ENCODE data around the gene PGLYRP4. TPM values are rescaled to one million over a fixed set of nuclear protein-coding genes. Genes with fewer than 3 reads are reported as not detected.

Gene PGLYRP4
- total RNA-seq, 1 experiment from 2014 or later = 0.38 TPM

DNA sequence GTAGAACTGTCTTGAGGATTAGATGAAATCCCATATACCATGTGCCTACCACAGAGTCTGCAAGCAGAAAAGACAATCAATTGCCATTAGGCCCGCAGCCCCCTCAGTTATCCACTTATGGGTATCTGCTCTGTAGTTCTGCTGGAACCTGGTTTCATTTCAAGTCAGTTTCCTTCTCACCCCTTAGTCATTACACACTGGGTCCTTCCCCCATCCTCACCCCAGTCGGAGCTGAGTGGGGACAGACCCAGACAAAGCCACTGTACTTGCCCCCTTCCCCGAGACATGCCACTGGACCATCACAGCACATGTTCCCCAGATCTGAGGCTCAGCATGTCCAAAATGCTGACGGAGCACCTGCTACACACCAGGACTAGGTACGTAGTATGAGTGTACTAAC is 57.1 kb downstream of the PGLYRP4 start:
- no peaks in the 10 kb centered on the region for H3K9me3 Mint-ChIP-seq (ENCODE audit: low read depth, unreplicated experiment)
- TF ChIP-seq, protein P1, sequence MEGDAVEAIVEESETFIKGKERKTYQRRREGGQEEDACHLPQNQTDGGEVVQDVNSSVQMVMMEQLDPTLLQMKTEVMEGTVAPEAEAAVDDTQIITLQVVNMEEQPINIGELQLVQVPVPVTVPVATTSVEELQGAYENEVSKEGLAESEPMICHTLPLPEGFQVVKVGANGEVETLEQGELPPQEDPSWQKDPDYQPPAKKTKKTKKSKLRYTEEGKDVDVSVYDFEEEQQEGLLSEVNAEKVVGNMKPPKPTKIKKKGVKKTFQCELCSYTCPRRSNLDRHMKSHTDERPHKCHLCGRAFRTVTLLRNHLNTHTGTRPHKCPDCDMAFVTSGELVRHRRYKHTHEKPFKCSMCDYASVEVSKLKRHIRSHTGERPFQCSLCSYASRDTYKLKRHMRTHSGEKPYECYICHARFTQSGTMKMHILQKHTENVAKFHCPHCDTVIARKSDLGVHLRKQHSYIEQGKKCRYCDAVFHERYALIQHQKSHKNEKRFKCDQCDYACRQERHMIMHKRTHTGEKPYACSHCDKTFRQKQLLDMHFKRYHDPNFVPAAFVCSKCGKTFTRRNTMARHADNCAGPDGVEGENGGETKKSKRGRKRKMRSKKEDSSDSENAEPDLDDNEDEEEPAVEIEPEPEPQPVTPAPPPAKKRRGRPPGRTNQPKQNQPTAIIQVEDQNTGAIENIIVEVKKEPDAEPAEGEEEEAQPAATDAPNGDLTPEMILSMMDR (IDR thresholded peaks at IDR 0.05; ENCODE audit: unreplicated experiment) = no peak
- no TSS peak for BruUV-seq (replicated peaks)
- peaks cover 72% of the 10 kb centered on the region for H3K27me3 Mint-ChIP-seq (ENCODE audit: unreplicated experiment)
- H3K4me3 Mint-ChIP-seq (ENCODE audit: low read depth, unreplicated experiment) = no peak overlapping the region
- intact Hi-C loops (cut with micrococcal nuclease; ENCODE audit: unreplicated experiment) = no loop called here
- CTCF ChIA-PET = no interaction called here
- no peak overlapping the region for H3K27ac Mint-ChIP-seq (ENCODE audit: unreplicated experiment)
- H3K4me1 Mint-ChIP-seq (ENCODE audit: low read depth, unreplicated experiment) = no peaks in the 10 kb centered on the region
- DNase-seq = no peak
- no peaks in the 10 kb centered on the region for H3K36me3 Mint-ChIP-seq (ENCODE audit: insufficient read depth, unreplicated experiment)

DNA sequence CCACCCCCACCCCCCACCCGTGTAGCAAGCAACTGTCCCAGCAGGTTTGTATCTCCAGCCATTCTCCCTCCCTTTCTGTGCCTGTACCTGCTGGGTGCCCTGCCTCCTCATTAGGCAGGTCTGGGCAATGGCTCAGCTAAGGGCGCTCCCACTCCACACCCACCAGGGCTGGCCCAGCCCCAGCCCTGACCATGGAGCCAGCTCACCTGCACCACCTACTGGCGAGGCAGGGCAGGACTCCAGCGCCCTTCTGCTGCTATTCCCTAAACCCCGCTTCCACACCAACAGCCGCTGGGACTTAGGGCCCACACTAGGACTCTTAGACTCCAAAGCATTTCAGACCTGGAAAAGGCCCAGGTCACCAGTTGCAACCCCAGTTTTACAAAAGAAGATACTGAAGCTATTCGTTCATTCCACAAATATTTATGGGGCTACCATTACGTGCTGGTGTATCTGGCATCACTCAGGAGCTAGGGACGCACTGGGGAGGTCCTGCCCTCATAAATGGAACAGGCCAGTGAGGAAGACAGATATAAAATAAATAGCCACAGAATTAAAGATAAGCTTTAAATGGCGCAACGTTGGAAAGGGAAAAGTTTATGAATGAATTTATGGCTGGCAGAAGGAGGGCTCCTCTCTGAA is 59.9 kb downstream of the PGLYRP4 start:
- Mint-ChIP-seq H3K27ac (ENCODE audit: unreplicated experiment) (no peak overlapping the region), H3K4me3 (ENCODE audit: low read depth, unreplicated experiment) (no peak overlapping the region), H3K36me3 (ENCODE audit: insufficient read depth, unreplicated experiment) (no peaks in the 10 kb centered on the region), H3K4me1 (ENCODE audit: low read depth, unreplicated experiment) (no peaks in the 10 kb centered on the region), H3K9me3 (ENCODE audit: low read depth, unreplicated experiment) (no peaks in the 10 kb centered on the region), H3K27me3 (ENCODE audit: unreplicated experiment) (peaks cover 45% of the 10 kb centered on the region)
- TF ChIP-seq, protein P1 (IDR thresholded peaks at IDR 0.05; ENCODE audit: unreplicated experiment) = peak; percentile 76
- intact Hi-C loops (cut with micrococcal nuclease; ENCODE audit: unreplicated experiment) = no loop called here
- BruUV-seq (replicated peaks) = no TSS peak
- CTCF ChIA-PET = interaction anchor here (0.5 to 1.0 kb wide), 3 partner anchors 58 to 1178 kb away, joined by 3 to 12 read pairs (median 3); no protein-coding TSS in a partner anchor
- DNase-seq = peak; percentile 60

Other genes starting within 250 kb of the PGLYRP4 start
- gene SPRR2F, start 235.3 kb downstream of the PGLYRP4 start, total RNA-seq (2022) = not detected in 2 replicates
- not detected in 2 replicates for gene SPRR2G, start 198.0 kb downstream of the PGLYRP4 start, total RNA-seq (2022)
- gene LELP1, start 145.4 kb downstream of the PGLYRP4 start, total RNA-seq (2022) = not detected in 2 replicates
- not detected in 2 replicates for gene PRR9, start 131.3 kb downstream of the PGLYRP4 start, total RNA-seq (2022)
- gene LORICRIN, start 89.2 kb downstream of the PGLYRP4 start, total RNA-seq (2022) = not detected in 2 replicates
- not detected in 2 replicates for gene PGLYRP3, start 35.9 kb downstream of the PGLYRP4 start, total RNA-seq (2022)
- gene S100A9, start 9.0 kb upstream of the PGLYRP4 start, total RNA-seq (2022) = 5.0 and 10.6 TPM in 2 replicates
- gene S100A12, start 26.8 kb upstream of the PGLYRP4 start, total RNA-seq (2022) = not detected in 2 replicates
- not detected in 2 replicates for gene S100A8, start 42.2 kb upstream of the PGLYRP4 start, total RNA-seq (2022)
- not detected in 2 replicates for gene S100A7A, start 67.7 kb upstream of the PGLYRP4 start, total RNA-seq (2022)
- not detected in 2 replicates for gene S100A7, start 111.8 kb upstream of the PGLYRP4 start, total RNA-seq (2022)
- 1,521 and 2,023 TPM in 2 replicates for gene S100A6, start 187.2 kb upstream of the PGLYRP4 start, total RNA-seq (2022)
- gene S100A5, start 192.1 kb upstream of the PGLYRP4 start, total RNA-seq (2022) = not detected in 2 replicates
- 19.8 and 20.5 TPM in 2 replicates for gene S100A4, start 197.0 kb upstream of the PGLYRP4 start, total RNA-seq (2022)
- gene S100A3, start 200.4 kb upstream of the PGLYRP4 start, total RNA-seq (2022) = not detected in 2 replicates
- 11.1 and 14.1 TPM in 2 replicates for gene S100A2, start 217.0 kb upstream of the PGLYRP4 start, total RNA-seq (2022)